Keratinocyte (primary cell): ENCODE data around the gene HNRNPAB. TPM values are rescaled to one million over a fixed set of nuclear protein-coding genes. Genes with fewer than 3 reads are reported as not detected.

ENCODE experiments used
- DNase-seq: peaks from one replicate; pipeline ENCODE4 v3.0.0-alpha.2; 2011; ENCODE audit warnings: low read depth, missing footprints, low spot score
- FAIRE-seq: peaks from 2 replicates; lab custom pipeline; 2011; peaks lifted over from hg19 to GRCh38; lab: Jason Lieb, UNC
- H2AFZ ChIP-seq: 2 replicates; pipeline ENCODE4 v1.6.0; 2012; ENCODE audit warnings: low read length, control low read depth, inconsistent platforms; ENCODE audit not compliant: control insufficient read depth
- H3K27ac ChIP-seq: 2 replicates; pipeline ENCODE4 v1.5.1; 2011; ENCODE audit warnings: low read length; ENCODE audit not compliant: control insufficient read depth, insufficient read depth
- H3K27me3 ChIP-seq: 3 replicates; pipeline ENCODE4 v1.6.0; 2011; ENCODE audit warnings: low read length; ENCODE audit not compliant: control insufficient read depth, insufficient read depth; ENCODE audit errors: extremely low read depth
- H3K36me3 ChIP-seq, 2 experiments: 2 replicates in 1 of 2; 3 replicates in 1 of 2; pipeline ENCODE4 v1.5.1; 2011; ENCODE audit warnings: low read length in 2 of 2, mild to moderate bottlenecking in 1 of 2; ENCODE audit not compliant: control insufficient read depth in 2 of 2, insufficient read depth in 2 of 2; ENCODE audit errors: extremely low read depth in 1 of 2
- H3K4me1 ChIP-seq: 3 replicates; pipeline ENCODE4 v1.5.1; 2011; ENCODE audit warnings: low read length; ENCODE audit not compliant: control insufficient read depth, insufficient read depth; ENCODE audit errors: extremely low read depth
- H3K4me2 ChIP-seq: 3 replicates; pipeline ENCODE4 v1.6.0; 2011; ENCODE audit warnings: low read depth, low read length; ENCODE audit not compliant: control insufficient read depth, insufficient read depth; ENCODE audit errors: extremely low read depth
- H3K4me3 ChIP-seq, 3 experiments: fragments of 200-600 bp in 1 of 3; sonication (generic) in 1 of 3; 2 replicates in 2 of 3; 3 replicates in 1 of 3; pipeline ENCODE4 v1.5.1; 2011 to 2016; ENCODE audit warnings: low read length in 3 of 3, mild to moderate bottlenecking in 3 of 3, control low read depth in 2 of 3, inconsistent platforms in 1 of 3, low read depth in 1 of 3, mixed read lengths in 1 of 3, mixed run types in 1 of 3, moderate library complexity in 1 of 3; ENCODE audit not compliant: control insufficient read depth in 2 of 3, insufficient read depth in 2 of 3; ENCODE audit errors: extremely low read depth in 1 of 3
- H3K79me2 ChIP-seq: 2 replicates; pipeline ENCODE4 v1.6.0; 2012; ENCODE audit warnings: low read length; ENCODE audit not compliant: control insufficient read depth, insufficient read depth
- H3K9ac ChIP-seq: 3 replicates; pipeline ENCODE4 v1.6.0; 2011; ENCODE audit warnings: low read length; ENCODE audit not compliant: control insufficient read depth, insufficient read depth; ENCODE audit errors: extremely low read depth
- H3K9me1 ChIP-seq: 3 replicates; pipeline ENCODE4 v1.6.0; 2011; ENCODE audit warnings: low read length; ENCODE audit not compliant: control insufficient read depth, insufficient read depth; ENCODE audit errors: extremely low read depth
- H3K9me3 ChIP-seq: 2 replicates; pipeline ENCODE4 v1.5.1; 2012; ENCODE audit warnings: low read depth, low read length; ENCODE audit not compliant: control insufficient read depth
- H4K20me1 ChIP-seq: 3 replicates; pipeline ENCODE4 v1.6.0; 2011; ENCODE audit warnings: low read length; ENCODE audit not compliant: control insufficient read depth, insufficient read depth; ENCODE audit errors: extremely low read depth
- EZH2 ChIP-seq: IDR thresholded peaks from one replicate; pipeline ENCODE4 v1.6.1; 2012; ENCODE audit warnings: inconsistent platforms, mild to moderate bottlenecking, low read length, moderate library complexity
- dilution Hi-C: fragments of 300-500 bp; cut with MboI; formaldehyde crosslinking; loops from one replicate; pipeline ENCODE4 v1.7.0; 2020; ENCODE audit warnings: low sequenced_read_pairs; ENCODE audit not compliant: extremely low pct_ligation_motif_present
- polyA plus RNA-seq, 5 experiments: library from polyadenylated mRNA; depleted of rRNA in 3 of 5; stranded (reverse) in 3 of 5; stranded (forward) in 1 of 5; unstranded in 1 of 5; fragments of >200 nt; gene quantifications; 1 replicate in 1 of 5; 2 replicates in 3 of 5; 3 replicates in 1 of 5; pipeline versions ENCODE4 v1.2.1 to v1.2.3, GENCODE V29; 2011 to 2012; ENCODE audit warnings: missing spikeins in 2 of 5, low read depth in 1 of 5, low replicate concordance in 1 of 5
- TF ChIP-seq, protein P1 (sequence below), 3 experiments: IDR thresholded peaks in 1 of 3; conservative IDR thresholded peaks in 1 of 3; optimal IDR thresholded peaks in 1 of 3; 2 replicates in 2 of 3; 3 replicates in 1 of 3; pipeline versions ENCODE3 to v1.5.1; 2011; ENCODE audit warnings: low read length in 3 of 3, mild to moderate bottlenecking in 3 of 3, moderate library complexity in 2 of 3, control low read depth in 1 of 3, inconsistent platforms in 1 of 3; ENCODE audit not compliant: insufficient read depth in 2 of 3; ENCODE audit errors: extremely low read depth in 1 of 3

HNRNPAB gene
- polyA plus RNA-seq, 1 donor (not counting 4 experiments of a cell fraction or from before 2014, with no cell fraction given) = 161 TPM

DNA sequence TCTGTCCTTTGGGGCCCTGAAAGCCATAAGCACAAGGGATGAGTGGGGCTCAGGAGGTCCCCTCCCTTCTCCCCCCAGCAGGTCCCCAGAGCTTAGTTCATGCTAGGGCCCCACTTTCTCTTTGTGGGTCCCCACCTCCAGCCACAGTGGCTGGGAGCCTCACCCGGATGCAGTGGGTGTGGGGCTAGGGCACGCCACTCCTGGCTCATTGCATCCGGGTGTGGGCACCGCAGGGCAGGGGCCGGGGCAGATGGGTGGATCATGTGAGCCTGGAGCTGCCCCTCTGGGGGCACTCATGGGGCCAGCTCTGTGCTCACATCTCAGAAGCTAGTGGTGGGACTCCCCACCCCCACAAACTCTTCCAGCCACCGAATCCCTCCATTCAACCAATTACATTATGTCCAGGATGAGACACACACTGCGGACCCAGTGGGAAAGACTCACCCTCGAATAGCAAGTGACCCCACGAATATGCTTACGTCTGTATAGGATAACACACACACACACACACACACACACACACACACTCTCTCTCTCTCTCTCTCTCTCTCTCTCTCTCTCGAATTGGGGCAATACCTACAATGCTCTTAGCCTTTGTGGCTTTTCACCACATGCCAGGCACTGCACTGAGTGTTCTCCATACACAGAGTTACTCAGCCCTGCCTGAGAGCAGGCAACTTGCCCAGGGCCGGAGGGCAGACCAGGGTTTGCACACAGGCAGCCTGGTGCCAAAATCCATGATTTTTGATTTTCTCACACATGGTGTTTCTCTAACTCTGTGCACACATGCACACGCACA lies 45.1 kb downstream of the HNRNPAB start:
- Histone ChIP-seq H3K4me1 (peaks cover 4% of the 10 kb centered on the region), H3K79me2 (no peaks in the 10 kb centered on the region), H3K9me3 (no peaks in the 10 kb centered on the region), H3K9me1 (no peaks in the 10 kb centered on the region), H3K36me3 (no peaks in the 10 kb centered on the region), H3K4me3 (no peak overlapping the region), H3K9ac (no peak overlapping the region), H3K27ac (no peak overlapping the region), H3K4me2 (no peak overlapping the region), H3K27me3 (peaks cover 7% of the 10 kb centered on the region), H4K20me1 (peaks cover 2% of the 10 kb centered on the region), H2AFZ (no peak overlapping the region)
- TF ChIP-seq, protein P1, sequence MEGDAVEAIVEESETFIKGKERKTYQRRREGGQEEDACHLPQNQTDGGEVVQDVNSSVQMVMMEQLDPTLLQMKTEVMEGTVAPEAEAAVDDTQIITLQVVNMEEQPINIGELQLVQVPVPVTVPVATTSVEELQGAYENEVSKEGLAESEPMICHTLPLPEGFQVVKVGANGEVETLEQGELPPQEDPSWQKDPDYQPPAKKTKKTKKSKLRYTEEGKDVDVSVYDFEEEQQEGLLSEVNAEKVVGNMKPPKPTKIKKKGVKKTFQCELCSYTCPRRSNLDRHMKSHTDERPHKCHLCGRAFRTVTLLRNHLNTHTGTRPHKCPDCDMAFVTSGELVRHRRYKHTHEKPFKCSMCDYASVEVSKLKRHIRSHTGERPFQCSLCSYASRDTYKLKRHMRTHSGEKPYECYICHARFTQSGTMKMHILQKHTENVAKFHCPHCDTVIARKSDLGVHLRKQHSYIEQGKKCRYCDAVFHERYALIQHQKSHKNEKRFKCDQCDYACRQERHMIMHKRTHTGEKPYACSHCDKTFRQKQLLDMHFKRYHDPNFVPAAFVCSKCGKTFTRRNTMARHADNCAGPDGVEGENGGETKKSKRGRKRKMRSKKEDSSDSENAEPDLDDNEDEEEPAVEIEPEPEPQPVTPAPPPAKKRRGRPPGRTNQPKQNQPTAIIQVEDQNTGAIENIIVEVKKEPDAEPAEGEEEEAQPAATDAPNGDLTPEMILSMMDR (optimal IDR thresholded peaks at IDR 0.05 in 1 of 3, IDR thresholded peaks at IDR 0.05 in 1 of 3, conservative IDR thresholded peaks at IDR 0.05 in 1 of 3; ENCODE audit: extremely low read depth in 1 of 3, insufficient read depth in 2 of 3, low read length in 3 of 3) = no peak
- no peak for TF ChIP-seq EZH2
- DNase-seq (peak; percentile 13), FAIRE-seq (peak; percentile 71)
- dilution Hi-C loops = no loop called here

DNA sequence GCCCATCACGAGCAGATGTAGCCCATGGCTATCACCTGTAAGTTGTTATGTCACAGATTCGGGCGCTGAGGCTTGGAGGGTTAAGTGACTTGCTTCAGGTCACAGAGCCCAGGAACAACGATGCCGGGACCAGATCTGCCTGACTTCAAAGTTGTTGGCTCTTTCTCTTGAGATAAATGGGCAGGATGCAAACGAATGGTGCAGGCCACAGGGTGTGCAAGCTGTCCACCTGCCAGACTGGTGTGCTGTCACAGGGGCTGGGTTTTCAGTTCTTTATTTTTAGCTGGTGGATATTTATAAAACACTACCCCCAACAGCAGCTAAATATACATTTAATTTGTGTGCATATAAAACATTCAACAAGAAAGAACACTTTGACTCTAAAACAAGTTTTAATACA lies 45.9 kb downstream of the HNRNPAB start:
- Histone ChIP-seq H3K4me3 (no peak overlapping the region), H3K27me3 (peaks cover 11% of the 10 kb centered on the region), H3K27ac (no peak overlapping the region), H3K79me2 (no peaks in the 10 kb centered on the region), H4K20me1 (peaks cover 2% of the 10 kb centered on the region), H3K4me1 (peaks cover 4% of the 10 kb centered on the region), H3K4me2 (no peak overlapping the region), H3K9me1 (no peaks in the 10 kb centered on the region), H3K36me3 (no peaks in the 10 kb centered on the region), H3K9me3 (no peaks in the 10 kb centered on the region), H2AFZ (no peak overlapping the region), H3K9ac (no peak overlapping the region)
- no peak for FAIRE-seq
- no peak for TF ChIP-seq EZH2
- TF ChIP-seq, protein P1 (optimal IDR thresholded peaks at IDR 0.05 in 1 of 3, IDR thresholded peaks at IDR 0.05 in 1 of 3, conservative IDR thresholded peaks at IDR 0.05 in 1 of 3; ENCODE audit: extremely low read depth in 1 of 3, insufficient read depth in 2 of 3, low read length in 3 of 3) = no peak
- no peak for DNase-seq
- dilution Hi-C loops = no loop called here
